HG03159 (cell line): ENCODE data around the gene LGALS3BP.

ENCODE experiments used
- ATAC-seq: cut with Tn5 transposase; IDR thresholded peaks from one replicate; pipeline ENCODE4 v1.9.1; 2021; ENCODE audit warnings: mild to moderate bottlenecking, moderate library complexity; ENCODE audit not compliant: unreplicated experiment

The LGALS3BP gene

GRCh38 chr17:78940708-78941107 lies 39.0 kb downstream of the LGALS3BP start:
- no peak for ATAC-seq

DNA sequence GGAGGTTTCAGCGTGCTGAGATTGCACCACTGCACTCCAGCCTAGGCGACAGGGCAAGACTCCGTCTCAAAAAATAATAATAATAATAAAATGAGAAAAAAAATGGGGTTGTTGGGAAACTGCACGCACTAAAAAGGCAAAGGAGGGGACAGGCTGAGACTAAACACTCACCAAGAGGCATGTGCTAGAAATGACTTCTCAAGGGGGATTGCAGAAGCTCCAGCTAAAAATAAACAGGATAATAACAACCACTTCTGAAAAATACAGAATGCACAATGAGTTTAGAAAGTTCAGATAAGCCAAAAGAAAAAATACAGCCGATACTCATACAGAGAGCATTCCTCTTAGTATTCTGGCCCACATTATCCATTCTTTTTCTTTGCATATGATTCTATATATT lies 39.5 kb downstream of the LGALS3BP start:
- no peak for ATAC-seq

DNA sequence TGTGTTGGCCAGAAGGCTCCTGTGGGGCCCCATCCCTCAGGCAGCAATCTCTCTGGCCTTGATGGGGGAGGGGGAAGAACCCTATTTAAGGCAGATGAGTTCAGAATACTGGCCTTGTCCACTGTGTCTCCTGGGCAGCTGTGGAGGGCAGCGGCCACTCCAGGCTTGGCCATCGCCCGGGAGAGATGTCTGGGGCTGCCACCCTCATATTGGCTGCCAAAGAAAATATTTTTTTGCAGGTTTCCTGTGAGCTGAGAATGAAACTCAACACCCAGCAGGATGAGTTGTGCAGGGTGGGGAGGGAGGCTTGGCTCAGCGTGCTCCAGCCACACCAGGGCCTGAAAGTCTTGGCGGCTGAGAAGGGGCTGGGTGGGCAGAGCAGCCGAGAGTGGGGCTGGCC lies 40.1 kb downstream of the LGALS3BP start:
- no peak for ATAC-seq

DNA sequence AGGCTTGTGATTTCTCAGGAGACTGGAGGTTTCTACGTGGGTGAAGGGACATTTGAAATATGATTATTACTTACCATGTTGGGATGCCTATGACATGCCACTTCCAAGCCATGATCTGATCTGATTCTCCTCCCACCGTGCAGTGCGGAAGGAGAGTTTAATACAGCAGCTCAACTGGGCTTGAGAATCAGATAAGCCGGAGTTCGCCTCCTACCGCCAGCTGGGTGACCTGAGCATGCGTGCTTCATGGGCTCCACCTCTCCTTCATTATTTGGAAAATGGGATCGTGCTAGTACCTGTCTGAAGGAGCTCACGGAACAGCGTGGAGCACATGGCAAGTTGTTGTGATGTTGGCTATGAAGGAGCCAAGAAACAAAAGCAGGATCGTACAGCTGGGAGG lies 42.2 kb downstream of the LGALS3BP start:
- no peak for ATAC-seq

- no peak for ATAC-seq
These were observed 44.1 kb downstream of the LGALS3BP start for GRCh38 chr17:78935419-78936323.

- no peak for ATAC-seq
These were observed 44.9 kb downstream of the LGALS3BP start for GRCh38 chr17:78934681-78935418.

- no peak for ATAC-seq
These were observed 45.7 kb downstream of the LGALS3BP start for GRCh38 chr17:78933959-78934568.

GRCh38 chr17:78933025-78933958 lies 46.4 kb downstream of the LGALS3BP start:
- no peak for ATAC-seq

GRCh38 chr17:78929908-78930775 lies 49.6 kb downstream of the LGALS3BP start:
- no peak for ATAC-seq

- no peak for ATAC-seq
These were observed 53.8 kb downstream of the LGALS3BP start for GRCh38 chr17:78925662-78926555.

GRCh38 chr17:78925234-78925633 lies 54.5 kb downstream of the LGALS3BP start, which contains the start of gene TIMP2:
Gene TIMP2 (minus strand): TSS chr17:78925387. CDS start chr17:78925088, 299 bp downstream.
- ATAC-seq, result no peak

DNA sequence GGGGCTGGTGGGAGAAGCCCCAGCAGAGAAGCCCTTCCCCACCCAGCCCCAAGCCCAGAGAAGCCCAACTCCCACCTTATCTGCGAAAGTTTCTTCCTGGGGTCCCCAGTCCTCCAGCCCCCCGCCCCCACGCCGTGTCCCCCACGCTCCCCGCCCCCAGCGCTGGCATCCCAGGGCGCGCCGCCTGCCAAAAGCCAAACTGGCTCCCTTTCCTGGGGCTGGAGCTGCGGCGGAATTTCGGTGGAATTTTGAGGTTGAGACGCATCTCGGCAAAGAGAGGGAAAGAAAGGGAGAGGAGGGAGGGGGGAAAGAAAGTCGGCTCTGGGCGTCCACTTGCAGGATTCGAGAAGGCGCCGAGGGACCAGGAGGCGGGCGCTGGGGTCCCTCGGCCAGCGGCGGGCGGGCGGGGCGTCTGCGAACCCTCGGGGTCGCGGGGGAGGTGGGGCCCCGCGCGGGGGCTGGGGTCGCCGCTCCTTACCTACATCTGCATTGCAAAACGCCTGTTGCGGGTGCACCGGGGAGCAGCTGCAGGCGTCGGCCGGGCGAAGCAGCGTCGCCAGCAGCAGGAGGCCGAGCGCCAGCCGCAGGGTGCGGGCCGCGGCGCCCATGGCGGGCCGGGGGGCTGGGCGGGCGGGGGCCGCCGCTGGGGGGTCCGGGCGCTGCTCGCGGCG lies 55.1 kb downstream of the LGALS3BP start:
- no peak for ATAC-seq

DNA sequence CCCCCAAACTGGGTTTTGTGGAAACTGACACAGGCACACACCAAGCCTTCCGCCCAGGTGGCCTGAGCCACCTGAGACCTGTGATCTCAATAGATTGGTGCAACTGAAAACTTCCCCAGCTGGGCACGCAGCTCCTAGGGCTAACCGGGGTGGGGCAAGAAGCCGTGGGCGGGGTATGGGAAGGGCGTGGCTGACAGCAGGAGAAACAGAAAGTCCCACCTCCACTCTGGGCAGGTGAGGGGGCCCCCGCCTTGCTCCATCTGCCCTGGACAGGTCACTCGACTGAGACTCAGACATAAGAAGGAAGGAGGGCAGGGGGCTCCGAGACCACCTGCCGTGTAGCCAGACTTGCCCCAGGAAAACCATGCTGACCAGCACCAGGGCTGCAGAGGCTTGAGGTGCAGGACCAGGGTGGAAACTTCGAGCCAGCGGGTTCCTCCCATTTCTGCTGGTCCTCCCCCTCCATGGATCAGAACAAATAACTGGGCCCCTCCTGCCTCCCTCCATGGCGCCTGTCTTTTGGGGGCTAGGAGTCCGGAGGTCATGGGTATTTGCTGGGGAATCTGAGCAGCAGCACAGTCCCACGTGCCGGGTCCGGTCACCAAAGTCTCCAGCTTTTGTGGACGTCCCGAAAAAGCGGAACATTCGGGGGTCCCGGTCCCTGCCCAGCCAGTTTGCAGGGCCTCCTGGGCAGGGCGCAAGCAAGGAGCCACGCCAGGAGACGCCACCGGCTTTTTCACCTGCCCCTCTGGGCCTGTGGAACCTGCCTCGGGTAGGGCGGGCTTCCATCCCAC lies 55.9 kb downstream of the LGALS3BP start:
- no peak for ATAC-seq

DNA sequence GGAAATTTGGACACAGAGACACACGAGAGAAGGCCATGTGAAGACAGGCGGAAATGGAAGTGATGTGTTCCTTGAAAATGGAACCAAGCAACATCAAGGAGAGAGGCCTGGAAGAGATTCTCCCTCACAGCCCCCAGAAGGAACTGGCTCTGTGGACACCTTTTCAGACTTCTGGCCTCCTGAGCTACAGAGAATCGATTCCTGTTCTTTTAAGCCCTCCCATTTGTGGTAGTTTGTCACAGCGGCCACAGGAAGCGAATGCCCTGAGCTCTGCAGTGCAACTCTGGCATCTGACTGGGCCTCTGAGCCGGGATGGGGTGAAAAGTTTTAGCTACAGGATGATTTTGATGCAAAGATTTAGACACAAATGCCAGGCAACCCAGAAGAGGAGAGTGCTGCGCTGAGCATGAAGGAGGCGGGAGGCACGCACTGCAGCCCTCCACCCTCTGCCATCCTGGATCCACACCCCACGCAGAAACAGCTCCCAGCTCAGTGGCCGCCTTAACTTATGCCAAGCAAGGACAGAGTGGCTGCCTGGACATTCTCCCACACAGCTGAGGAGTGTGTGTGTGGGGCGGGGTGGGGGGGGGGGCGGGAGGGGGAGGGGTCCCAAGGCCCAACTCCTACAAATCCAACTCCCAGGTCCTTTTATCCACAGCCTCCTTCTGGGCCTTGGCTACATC lies 56.8 kb downstream of the LGALS3BP start:
- ATAC-seq, result no peak

DNA sequence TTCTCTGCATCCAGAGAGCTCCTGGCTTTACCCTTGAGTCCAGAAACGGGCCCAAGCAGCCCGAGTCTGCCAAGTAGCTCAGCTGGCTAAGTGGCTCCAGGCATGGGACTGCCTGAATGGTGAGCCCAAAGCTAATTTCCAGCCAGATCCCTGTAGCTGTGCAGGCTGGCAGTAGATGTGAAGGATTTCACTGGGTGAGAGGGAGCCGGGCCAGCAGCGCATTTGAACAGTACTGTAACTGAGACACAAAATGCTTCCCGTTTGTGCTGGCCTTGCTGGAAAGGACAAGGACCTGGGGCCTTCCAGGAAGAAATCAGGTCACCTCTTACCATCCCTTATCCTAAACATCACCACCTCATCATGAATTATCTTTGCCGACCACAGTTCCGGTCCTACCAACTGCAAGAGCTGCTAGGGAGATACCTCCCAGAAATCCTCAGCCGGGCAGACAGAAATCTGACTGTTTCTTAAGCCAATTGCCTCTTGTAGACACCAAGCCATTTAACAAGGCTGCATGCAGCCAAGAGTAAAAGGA lies 58.2 kb downstream of the LGALS3BP start:
- ATAC-seq, result no peak
